Ureter (tissue), 1 donor: ENCODE results near the gene MED13L. TPM values are rescaled to one million over a fixed set of nuclear protein-coding genes. Genes with fewer than 3 reads are reported as not detected.
"Not testable (repeated sequence)": the region's sequence is repeated elsewhere in the genome, so short reads cannot be mapped to it uniquely, and the experiment has no call there.

Experiments
- DNase-seq: peaks from one replicate; pipeline ENCODE4 v3.0.0-alpha.2; 2020; ENCODE audit warnings: low spot score
- total RNA-seq: library from RNA; stranded (reverse); gene quantifications from one replicate; pipeline ENCODE4 v1.2.4, GENCODE V29; 2023
- donor health status: DM: yes; HTN: yes; CAD: no.

MED13L gene
- total RNA-seq, 1 donor from 2014 or later, result 130 TPM

- no peak for DNase-seq
These were observed 26.4 kb upstream of the MED13L start for GRCh38 chr12:116303929-116304328.

GRCh38 chr12:116303066-116303465 lies 25.6 kb upstream of the MED13L start:
- no peak for DNase-seq

DNA sequence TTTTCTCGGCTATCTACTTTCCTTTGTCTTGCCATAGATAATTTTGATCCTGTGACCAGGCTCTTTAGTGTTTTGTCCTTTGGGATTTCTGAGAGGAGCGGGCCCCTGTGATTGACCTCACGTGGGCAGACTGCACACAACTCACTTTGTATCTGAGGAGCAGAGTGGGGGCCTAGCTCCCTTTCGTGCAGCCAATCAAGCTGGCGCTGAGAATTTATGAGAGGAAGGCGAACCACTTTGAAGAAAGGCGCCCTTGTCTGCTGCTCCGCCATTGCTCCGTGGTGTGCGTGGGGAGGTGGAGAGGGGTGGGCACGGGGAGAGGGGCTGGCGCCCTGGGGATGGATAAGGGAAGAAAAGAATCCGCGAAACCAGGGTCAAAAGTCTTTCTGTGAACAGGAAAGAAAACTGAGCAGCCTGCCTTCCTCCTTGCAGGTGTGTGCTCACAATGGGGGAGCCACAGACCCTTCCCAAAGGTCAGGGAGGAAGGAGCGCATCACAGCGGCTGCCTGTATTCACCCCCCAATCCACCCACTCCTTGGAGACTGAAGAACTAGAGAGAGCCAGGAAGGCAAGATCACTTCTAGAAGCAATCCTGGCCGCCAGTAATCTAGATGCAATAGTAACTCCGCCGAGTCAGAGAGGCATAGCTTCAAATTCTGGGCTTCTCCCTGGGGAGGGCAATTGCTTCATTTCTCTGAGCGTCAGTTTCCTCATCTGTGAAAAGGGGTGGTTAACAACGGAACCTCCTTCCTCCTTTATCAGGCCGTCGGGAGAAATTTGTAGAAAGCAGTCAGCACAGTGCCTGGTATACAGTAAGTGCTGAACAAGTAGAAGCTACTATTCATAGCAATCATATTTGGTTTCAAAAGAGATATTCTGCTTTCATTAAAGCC lies 24.9 kb upstream of the MED13L start:
- DNase-seq, result no peak

DNA sequence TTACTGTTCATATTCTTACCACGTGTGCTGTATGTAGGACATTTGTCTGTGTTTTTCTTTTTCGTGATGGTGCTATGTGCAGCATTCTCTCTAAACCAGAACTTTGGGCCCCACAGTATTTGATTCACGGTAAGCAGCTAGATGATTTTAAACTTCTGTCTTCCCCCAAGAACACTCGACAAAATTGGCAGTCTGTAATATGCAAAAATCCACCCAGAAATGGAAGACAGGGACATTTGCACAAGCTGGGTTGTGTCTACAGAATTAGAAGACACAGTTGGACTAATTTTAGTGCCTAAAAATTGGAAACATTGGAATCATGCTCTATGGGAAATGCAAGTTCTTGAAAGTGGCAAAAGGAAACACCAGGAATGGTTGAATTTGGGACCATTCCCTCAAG lies 24.1 kb upstream of the MED13L start:
- DNase-seq, result no peak

DNA sequence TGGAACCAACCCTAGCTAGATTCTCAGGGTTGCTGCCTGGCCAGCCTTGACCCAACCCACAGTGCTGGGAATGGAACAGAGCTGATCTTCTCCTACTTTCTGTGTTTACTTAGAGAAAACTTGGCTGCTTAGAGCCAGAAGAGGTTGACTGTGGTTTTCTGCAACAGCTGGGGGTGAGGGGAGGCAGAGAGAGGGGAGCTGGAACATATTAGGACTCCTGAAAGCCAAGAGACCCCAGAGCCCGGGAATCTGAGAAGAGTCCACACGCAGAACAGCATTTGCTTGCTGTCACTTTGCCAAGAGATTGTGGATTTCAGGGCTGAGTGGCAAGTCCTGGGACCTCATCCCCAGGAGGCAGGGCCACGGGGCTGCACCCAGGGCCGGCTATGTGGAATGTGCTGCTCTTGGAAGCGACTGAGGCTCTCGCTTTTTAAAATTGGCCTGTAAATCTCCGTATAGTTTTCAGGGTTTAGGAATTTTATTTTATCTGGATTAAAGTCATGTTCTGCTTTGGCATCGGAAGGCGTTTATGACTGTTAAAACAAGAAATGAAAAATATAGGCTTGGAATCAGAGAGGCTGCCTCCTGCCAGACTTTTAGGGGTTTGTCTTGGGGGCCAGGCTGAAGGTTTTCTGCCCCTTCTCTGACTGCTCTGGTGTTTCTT lies 22.3 kb upstream of the MED13L start:
- DNase-seq, result no peak

- no peak for DNase-seq
These were observed 21.6 kb upstream of the MED13L start for GRCh38 chr12:116299064-116299463.

- DNase-seq, result no peak
These were observed 21.1 kb upstream of the MED13L start for GRCh38 chr12:116298578-116298977.

GRCh38 chr12:116297224-116297834 lies 19.8 kb upstream of the MED13L start:
- DNase-seq, result no peak

GRCh38 chr12:116295327-116296263 lies 18.1 kb upstream of the MED13L start:
- no peak for DNase-seq

DNA sequence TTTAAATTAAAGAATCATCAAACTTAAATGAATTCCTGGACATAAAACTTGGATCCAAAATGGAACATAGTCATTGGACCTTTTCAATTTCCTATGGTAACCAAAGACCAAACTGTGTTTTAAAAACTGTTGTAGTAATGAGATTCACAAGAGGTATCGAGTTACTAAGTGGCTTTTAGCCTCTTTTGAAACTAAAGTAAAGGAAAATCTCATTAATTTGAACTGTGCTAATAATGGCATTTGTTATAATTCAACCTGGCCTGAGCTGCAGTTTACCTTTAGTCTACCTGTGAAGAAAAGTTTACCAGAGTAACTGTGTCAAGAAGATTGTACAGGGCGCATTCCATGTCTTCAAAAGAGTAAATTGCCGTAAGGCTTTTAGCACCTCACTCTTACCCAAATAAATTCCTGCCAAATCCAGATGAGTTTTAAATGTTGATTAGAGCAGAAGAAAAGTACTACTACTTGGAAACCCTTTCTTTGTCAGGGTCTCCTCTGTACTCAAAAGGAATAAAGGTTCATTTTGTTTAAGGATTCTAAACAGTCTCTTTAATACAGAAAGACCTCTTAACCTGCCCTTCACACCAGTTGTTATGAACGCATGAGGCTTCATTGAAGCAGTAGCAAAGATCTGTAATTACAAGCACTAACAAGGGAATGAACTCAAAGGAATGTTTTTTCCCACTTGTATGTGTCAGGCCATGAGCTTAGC lies 17.1 kb upstream of the MED13L start:
- DNase-seq, result no peak

DNA sequence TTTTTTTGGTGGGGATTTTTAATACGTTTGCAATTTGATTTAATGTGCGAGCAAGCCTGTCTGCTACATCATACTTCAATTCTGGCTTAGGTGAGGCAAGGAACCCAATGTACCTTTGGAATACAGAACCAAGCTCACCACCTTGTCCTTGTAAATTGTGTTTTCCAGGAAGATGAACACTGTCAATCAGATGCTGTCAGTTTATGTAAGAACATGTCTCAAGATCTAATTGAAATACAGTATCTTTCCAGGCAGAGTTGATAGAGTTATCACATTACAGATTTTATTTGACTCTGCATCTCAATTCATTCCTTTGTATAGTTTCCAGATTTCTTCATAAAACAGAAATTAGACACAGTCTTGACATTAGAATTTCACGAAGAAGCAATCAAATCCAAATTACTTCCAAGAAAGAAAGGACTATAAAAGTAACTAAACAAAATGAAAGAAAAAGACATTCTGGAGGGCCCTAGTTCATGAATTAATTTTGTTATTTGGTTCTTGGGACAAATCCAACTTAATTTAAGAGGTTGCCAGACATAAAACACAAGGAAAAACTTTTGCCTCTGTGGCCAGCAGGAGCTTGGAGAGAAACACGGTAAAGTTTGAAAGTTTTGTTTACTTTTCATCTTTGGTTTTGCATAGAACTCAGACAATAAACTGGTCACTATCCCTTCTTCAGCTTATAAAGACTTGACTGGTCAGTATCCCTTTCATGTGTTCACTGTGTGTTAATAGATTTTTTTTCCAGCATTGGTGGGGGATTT lies 16.4 kb upstream of the MED13L start:
- no peak for DNase-seq

- no peak for DNase-seq
These were observed 13.7 kb upstream of the MED13L start for GRCh38 chr12:116291218-116291617.

DNA sequence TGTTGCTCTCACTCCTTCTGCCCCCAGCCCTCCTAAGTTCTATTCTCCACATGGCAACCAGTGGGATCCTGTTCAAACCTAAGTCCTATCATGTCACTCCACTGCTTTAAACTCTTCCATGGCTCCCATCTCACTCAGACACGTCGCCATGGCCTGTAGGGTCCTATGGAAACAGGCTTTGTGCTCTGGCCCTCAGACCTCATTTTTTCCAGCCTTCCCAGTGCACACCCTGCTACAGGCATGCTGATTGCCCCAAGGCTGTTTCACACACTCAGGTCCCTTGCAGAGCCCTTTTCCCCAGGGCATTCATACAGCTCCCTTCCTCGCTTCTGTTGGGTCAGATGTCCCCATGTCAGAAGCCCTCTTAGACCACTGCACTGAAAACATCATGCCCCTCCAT lies 11.2 kb upstream of the MED13L start:
- DNase-seq, result no peak

DNA sequence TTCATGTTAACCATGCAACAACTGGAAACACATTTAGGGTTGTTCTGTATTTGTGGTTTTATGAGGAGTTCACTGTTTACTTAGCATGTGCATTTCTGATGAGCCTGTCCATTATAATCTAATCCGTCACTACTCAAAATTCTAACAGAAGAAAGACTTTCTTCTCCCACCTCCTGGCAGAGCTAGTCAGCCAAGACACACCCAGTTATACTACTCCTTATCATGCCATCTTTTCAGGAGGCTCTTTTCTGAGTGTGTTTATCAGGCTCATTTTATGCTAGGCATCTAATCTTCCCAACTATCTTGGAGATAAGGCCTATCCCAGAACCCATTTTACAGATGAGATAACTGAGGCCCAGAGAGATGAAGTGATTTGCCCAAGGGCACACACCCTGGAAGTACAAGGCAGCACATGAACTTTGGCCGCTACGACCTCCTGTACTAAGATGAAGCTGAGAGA lies 10.4 kb upstream of the MED13L start:
- no peak for DNase-seq

GRCh38 chr12:116284396-116284795 lies 6.9 kb upstream of the MED13L start:
- DNase-seq, result no peak

GRCh38 chr12:116283881-116284280 lies 6.4 kb upstream of the MED13L start:
- not testable (repeated sequence) for DNase-seq

DNA sequence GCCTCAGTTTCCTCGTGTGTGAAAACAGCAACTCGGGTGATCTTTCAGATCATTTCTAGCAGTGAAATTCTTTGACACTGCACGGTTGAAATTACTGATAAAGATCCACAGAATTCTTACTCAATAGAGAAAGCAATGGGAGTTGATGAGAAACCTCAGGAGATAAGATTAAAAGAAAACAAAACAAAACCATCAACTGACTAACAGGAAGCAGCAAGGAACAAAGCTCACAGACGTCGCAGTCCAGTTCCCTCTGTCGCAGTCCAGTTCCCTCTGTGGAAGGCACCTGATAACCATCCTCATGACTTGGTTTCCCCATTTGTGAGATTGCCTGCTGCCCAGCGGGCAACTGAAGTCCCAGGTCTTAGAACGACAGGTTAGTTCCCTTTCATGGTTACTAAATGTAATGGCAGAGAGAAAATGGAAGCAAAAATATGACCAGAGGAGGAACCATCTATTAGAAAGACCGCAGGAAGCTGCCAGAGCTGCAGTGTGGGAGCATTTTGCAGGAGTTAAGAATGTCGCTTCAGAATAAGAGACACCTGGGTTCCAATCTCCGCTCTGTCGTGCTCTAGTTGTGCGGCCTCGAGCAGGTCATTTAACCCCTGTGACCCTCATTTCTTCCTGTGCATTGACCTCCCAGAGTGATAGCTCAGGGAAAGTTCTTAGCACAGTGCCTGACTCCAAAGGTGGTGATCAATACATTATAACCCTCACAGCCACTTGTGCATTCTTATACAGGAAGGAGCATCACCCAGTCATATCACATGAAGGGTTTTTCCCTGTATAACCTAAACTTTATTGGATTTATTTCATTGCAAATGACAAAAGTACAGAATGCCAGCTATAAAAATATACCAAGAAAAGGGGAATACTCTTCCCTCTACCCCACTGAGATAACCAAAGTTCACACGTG lies 5.1 kb upstream of the MED13L start:
- no peak for DNase-seq

GRCh38 chr12:116280595-116281290 lies 3.2 kb upstream of the MED13L start:
- DNase-seq, result no peak
